PC-9 (cell line): ENCODE measurements around the gene ATG4B.

Source experiments
- CTCF ChIP-seq: fragments of 200-600 bp; sonication (generic); conservative IDR thresholded peaks from 2 replicates; pipeline ENCODE4 v1.6.1; 2017; ENCODE audit warnings: mixed run types, antibody characterized with exemption, mild to moderate bottlenecking, moderate library complexity
- EZH2 ChIP-seq: fragments of 200-600 bp; sonication (generic); IDR thresholded peaks from 2 replicates; pipeline ENCODE4 v1.8.0; 2017; ENCODE audit warnings: antibody characterized with exemption, low read depth

GRCh38 chr2:241720099-241720498, 82.6 kb downstream of the ATG4B start:
- TF ChIP-seq CTCF = no peak
- TF ChIP-seq EZH2 = no peak
